Esophagus muscularis mucosa (tissue), 4 donors: Measurements from ENCODE around the gene COLQ. TPM values are rescaled to one million over a fixed set of nuclear protein-coding genes. Genes with fewer than 3 reads are reported as not detected.

Experiments
- DNase-seq: peaks from one replicate; pipeline ENCODE4 v3.0.0-alpha.2; 2017; ENCODE audit errors: extremely low spot score
- H3K27ac ChIP-seq, 4 donors: fragments of 200-600 bp; sonication (generic); replicated peaks in 1 of 4; 1 replicate in 3 of 4; 2 replicates in 1 of 4; pipeline ENCODE4 v1.5.1; 2016 to 2019; ENCODE audit warnings: mild to moderate bottlenecking in 1 of 4
- H3K27me3 ChIP-seq, 4 donors: fragments of 200-600 bp; sonication (generic); one replicate each; pipeline versions ENCODE4 v1.5.1 to v1.6.0; 2016 to 2019
- H3K36me3 ChIP-seq, 4 donors: fragments of 200-600 bp; sonication (generic); one replicate each; pipeline ENCODE4 v1.5.1; 2016 to 2019
- H3K4me1 ChIP-seq, 4 donors: fragments of 200-600 bp; sonication (generic); one replicate each; pipeline ENCODE4 v1.5.1; 2016 to 2019
- H3K4me3 ChIP-seq, 4 donors: fragments of 200-600 bp; sonication (generic); 1 replicate in 2 of 4; 2 replicates in 2 of 4; pipeline ENCODE4 v1.5.1; 2016 to 2019; ENCODE audit warnings: mild to moderate bottlenecking in 4 of 4, moderate library complexity in 1 of 4
- H3K9me3 ChIP-seq, 4 donors: fragments of 200-600 bp; sonication (generic); 1 replicate in 3 of 4; 2 replicates in 1 of 4; pipeline ENCODE4 v1.5.1; 2016 to 2019
- EP300 ChIP-seq: sonication (generic); formaldehyde crosslinking; IDR thresholded peaks from one replicate; pipeline ENCODE4 v1.6.1; 2017; ENCODE audit warnings: antibody characterized with exemption
- POLR2A ChIP-seq: fragments of 450-650 bp; IDR thresholded peaks from one replicate; pipeline ENCODE4 v1.6.1; 2017; ENCODE audit warnings: antibody characterized with exemption, moderate library complexity, mild to moderate bottlenecking, low read depth
- POLR2AphosphoS5 ChIP-seq, 2 donors: sonication (generic); formaldehyde crosslinking; IDR thresholded peaks; one replicate each; pipeline ENCODE4 v1.6.1; 2017; ENCODE audit warnings: antibody characterized with exemption in 2 of 2
- WGBS: methylation state at CpG from one replicate; pipeline ENCODE4 v1.1.5; 2018; 5-methylcytosine and 5-hydroxymethylcytosine counted together
- intact Hi-C: fragments of 100-400 bp; cut with DNase I; formaldehyde crosslinking; loops from one replicate; pipeline ENCODE4 v1.15.1; 2023
- small RNA-seq, 3 donors: library from RNA; depleted of rRNA; stranded (forward); fragments of <200 nt; gene quantifications; one replicate each; pipeline ENCODE3, GENCODE V24; 2016
- total RNA-seq, 4 donors: library from RNA; depleted of rRNA; stranded (reverse); fragments of >200 nt; gene quantifications; one replicate each; pipeline versions ENCODE4 v1.1.0 to v1.2.1, GENCODE V29; 2016
- TF ChIP-seq, protein P1 (sequence below), 3 experiments: fragments of 200-600 bp in 2 of 3; fragments of 450-650 bp in 1 of 3; sonication (generic) in 2 of 3; IDR thresholded peaks; one replicate each; pipeline ENCODE4 v1.5.1; 2017 to 2019; ENCODE audit warnings: antibody characterized with exemption in 3 of 3, mild to moderate bottlenecking in 2 of 3, moderate library complexity in 1 of 3

The COLQ gene
- total RNA-seq, 4 donors from 2014 or later, result 1.2 to 3.1 (median 1.8) TPM

GRCh38 chr3:15403965-15404364 lies 117.5 kb downstream of the COLQ start:
- peaks cover 0 to 3% (median 0%) of the 10 kb centered on the region in 4 donors for H3K4me1 ChIP-seq
- H3K27me3 ChIP-seq, result no peaks in the 10 kb centered on the region
- WGBS, result 88% methylated on average over 3 of the region's 3 CpGs
- no peak overlapping the region for H3K4me3 ChIP-seq
- H3K9me3 ChIP-seq, result no peaks in the 10 kb centered on the region
- no peak for TF ChIP-seq POLR2AphosphoS5 (IDR thresholded peaks at IDR 0.05)
- no peak for TF ChIP-seq EP300
- TF ChIP-seq, protein P1, sequence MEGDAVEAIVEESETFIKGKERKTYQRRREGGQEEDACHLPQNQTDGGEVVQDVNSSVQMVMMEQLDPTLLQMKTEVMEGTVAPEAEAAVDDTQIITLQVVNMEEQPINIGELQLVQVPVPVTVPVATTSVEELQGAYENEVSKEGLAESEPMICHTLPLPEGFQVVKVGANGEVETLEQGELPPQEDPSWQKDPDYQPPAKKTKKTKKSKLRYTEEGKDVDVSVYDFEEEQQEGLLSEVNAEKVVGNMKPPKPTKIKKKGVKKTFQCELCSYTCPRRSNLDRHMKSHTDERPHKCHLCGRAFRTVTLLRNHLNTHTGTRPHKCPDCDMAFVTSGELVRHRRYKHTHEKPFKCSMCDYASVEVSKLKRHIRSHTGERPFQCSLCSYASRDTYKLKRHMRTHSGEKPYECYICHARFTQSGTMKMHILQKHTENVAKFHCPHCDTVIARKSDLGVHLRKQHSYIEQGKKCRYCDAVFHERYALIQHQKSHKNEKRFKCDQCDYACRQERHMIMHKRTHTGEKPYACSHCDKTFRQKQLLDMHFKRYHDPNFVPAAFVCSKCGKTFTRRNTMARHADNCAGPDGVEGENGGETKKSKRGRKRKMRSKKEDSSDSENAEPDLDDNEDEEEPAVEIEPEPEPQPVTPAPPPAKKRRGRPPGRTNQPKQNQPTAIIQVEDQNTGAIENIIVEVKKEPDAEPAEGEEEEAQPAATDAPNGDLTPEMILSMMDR (IDR thresholded peaks at IDR 0.05), result no peak
- DNase-seq, result no peak
- H3K36me3 ChIP-seq, result peaks cover 0 to 8% (median 3%) of the 10 kb centered on the region in 4 donors
- intact Hi-C loops, result loop anchor here (10.0 kb wide), 1 partner anchor 299 kb away; no protein-coding TSS in a partner anchor
- H3K27ac ChIP-seq, result no peak overlapping the region

GRCh38 chr3:15403495-15403894 lies 118.0 kb downstream of the COLQ start:
- no peaks in the 10 kb centered on the region for H3K9me3 ChIP-seq
- TF ChIP-seq POLR2AphosphoS5 (IDR thresholded peaks at IDR 0.05), result no peak
- TF ChIP-seq POLR2A, result no peak
- TF ChIP-seq EP300, result no peak
- TF ChIP-seq, protein P1 (IDR thresholded peaks at IDR 0.05), result no peak
- no peak overlapping the region for H3K27ac ChIP-seq
- H3K36me3 ChIP-seq, result peaks cover 0 to 4% (median 1%) of the 10 kb centered on the region in 4 donors
- peaks cover 0 to 3% (median 0%) of the 10 kb centered on the region in 4 donors for H3K4me1 ChIP-seq
- H3K27me3 ChIP-seq, result no peaks in the 10 kb centered on the region
- no peak overlapping the region for H3K4me3 ChIP-seq
- intact Hi-C loops, result loop anchor here (10.0 kb wide), 1 partner anchor 299 kb away; no protein-coding TSS in a partner anchor
- WGBS, result 71% methylated on average over 3 of the region's 3 CpGs
- no peak for DNase-seq

GRCh38 chr3:15401936-15402335 lies 119.6 kb downstream of the COLQ start:
- WGBS, result 86% methylated on average over 4 of the region's 4 CpGs
- peaks cover 0 to 3% (median 0%) of the 10 kb centered on the region in 4 donors for H3K4me1 ChIP-seq
- no peak for TF ChIP-seq POLR2A
- no peaks in the 10 kb centered on the region for H3K27me3 ChIP-seq
- H3K36me3 ChIP-seq, result no peaks in the 10 kb centered on the region
- H3K9me3 ChIP-seq, result no peaks in the 10 kb centered on the region
- intact Hi-C loops, result loop anchor here (10.0 kb wide), 1 partner anchor 297 kb away; no protein-coding TSS in a partner anchor
- no peak overlapping the region for H3K27ac ChIP-seq
- H3K4me3 ChIP-seq, result no peak overlapping the region
- no peak for DNase-seq

Small RNAs within 50 kb of the gene (small RNA-seq; reads per million reads assigned to genes)
- gene MIR4270 (0 reads per million in 3 donors), gene RN7SL110P (0 reads per million in 3 donors), gene RNU6-1024P (0 reads per million in 3 donors)

Other genes starting within 250 kb of the COLQ start
- 10 to 100 TPM; 26.2 to 56.5 (median 38.2) TPM for gene SH3BP5, start 189.1 kb downstream of the COLQ start, total RNA-seq
- 10 to 100 TPM; 10.9 to 18.7 (median 11.8) TPM for gene METTL6, start 94.2 kb downstream of the COLQ start, total RNA-seq
- gene EAF1, start 94.1 kb downstream of the COLQ start, total RNA-seq, result 10 to 100 TPM; 12.0 to 21.7 (median 15.4) TPM
- 10 to 100 TPM; 19.3 to 27.0 (median 22.0) TPM for gene HACL1, start 79.9 kb upstream of the COLQ start, total RNA-seq
- 10 to 100 TPM; 38.5 to 65.2 (median 41.6) TPM for gene BTD, start 80.0 kb upstream of the COLQ start, total RNA-seq